ENCODE results near the gene WIPF1. TPM values are rescaled to one million over a fixed set of nuclear protein-coding genes. Genes with fewer than 3 reads are reported as not detected.
A peak's percentile ranks its signal among the peaks of the same experiment; 100 is the strongest.

WIPF1 gene
- total RNA-seq, 1 donor from 2014 or later, result 60.1 TPM

DNA sequence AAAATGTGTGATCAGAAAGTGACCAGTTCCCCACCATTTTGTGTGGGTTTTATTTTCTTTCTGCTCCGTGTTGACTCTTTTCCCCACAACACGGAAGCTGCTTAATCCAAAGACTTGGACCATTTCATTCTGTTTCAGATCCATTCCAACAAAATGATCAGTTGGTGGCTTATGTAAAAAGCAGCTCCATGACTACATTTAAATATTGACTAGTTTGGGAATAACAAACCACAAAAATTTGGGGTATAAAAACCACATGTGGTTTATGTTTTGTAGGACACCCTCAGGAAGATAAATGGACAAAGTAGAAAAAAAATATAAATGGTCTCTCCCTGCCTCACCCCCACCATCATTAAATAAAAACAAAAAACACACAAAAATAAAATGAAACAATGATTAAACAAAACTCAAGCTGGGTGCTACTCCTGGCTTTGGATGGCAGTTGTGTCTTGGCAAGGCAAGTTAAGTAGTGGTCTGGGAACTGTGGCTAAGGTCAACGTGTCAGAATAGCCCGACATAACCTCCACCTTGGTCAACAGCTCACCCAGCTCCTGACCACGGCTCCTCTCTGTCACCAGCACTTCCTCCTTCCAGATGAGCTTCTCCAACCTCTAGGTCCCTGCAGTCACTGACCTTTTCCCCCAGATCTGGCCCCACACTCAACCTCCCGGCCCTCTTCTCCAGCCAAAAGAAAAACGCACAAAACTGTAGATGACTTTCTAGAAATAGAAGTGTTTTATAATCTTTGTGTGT, 12.8 kb upstream of the WIPF1 start:
- TF ChIP-seq, protein P1, sequence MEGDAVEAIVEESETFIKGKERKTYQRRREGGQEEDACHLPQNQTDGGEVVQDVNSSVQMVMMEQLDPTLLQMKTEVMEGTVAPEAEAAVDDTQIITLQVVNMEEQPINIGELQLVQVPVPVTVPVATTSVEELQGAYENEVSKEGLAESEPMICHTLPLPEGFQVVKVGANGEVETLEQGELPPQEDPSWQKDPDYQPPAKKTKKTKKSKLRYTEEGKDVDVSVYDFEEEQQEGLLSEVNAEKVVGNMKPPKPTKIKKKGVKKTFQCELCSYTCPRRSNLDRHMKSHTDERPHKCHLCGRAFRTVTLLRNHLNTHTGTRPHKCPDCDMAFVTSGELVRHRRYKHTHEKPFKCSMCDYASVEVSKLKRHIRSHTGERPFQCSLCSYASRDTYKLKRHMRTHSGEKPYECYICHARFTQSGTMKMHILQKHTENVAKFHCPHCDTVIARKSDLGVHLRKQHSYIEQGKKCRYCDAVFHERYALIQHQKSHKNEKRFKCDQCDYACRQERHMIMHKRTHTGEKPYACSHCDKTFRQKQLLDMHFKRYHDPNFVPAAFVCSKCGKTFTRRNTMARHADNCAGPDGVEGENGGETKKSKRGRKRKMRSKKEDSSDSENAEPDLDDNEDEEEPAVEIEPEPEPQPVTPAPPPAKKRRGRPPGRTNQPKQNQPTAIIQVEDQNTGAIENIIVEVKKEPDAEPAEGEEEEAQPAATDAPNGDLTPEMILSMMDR (IDR thresholded peaks at IDR 0.05), result no peak
- Mint-ChIP-seq H3K27me3 (ENCODE audit: unreplicated experiment) (no peaks in the 10 kb centered on the region), H3K9me3 (ENCODE audit: unreplicated experiment) (no peaks in the 10 kb centered on the region), H3K4me1 (ENCODE audit: unreplicated experiment) (peaks cover 64% of the 10 kb centered on the region), H3K4me3 (ENCODE audit: unreplicated experiment) (no peak overlapping the region), H3K36me3 (ENCODE audit: unreplicated experiment) (peaks cover 5% of the 10 kb centered on the region), H3K27ac (ENCODE audit: unreplicated experiment) (peak overlapping the region; percentile 37)
- no peak for DNase-seq (ENCODE audit: extremely low spot score, unreplicated experiment)

DNA sequence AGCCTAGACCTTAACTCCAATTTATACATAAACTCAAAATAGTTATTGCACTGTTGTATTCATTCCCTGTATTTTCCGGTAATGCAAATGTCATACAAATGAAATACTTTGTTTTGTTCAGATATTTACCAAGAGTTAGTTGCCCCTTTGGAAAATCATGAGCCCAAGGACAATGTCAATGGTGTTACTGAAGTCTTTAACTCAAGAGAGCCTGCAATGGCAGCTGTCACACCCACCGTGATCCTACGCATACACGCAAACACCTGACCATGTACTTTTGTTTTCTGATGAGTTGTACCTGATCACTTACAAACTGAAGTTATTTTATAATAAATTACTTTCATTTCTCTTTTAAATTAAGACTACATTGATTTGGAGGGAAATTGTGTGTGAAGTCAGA, 11.7 kb upstream of the WIPF1 start:
- DNase-seq (ENCODE audit: extremely low spot score, unreplicated experiment), result no peak
- H3K4me1 Mint-ChIP-seq (ENCODE audit: unreplicated experiment), result peaks cover 65% of the 10 kb centered on the region
- no peak overlapping the region for H3K4me3 Mint-ChIP-seq (ENCODE audit: unreplicated experiment)
- TF ChIP-seq, protein P1 (IDR thresholded peaks at IDR 0.05), result no peak
- H3K9me3 Mint-ChIP-seq (ENCODE audit: unreplicated experiment), result no peaks in the 10 kb centered on the region
- peaks cover 5% of the 10 kb centered on the region for H3K36me3 Mint-ChIP-seq (ENCODE audit: unreplicated experiment)
- H3K27me3 Mint-ChIP-seq (ENCODE audit: unreplicated experiment), result no peaks in the 10 kb centered on the region
- no peak overlapping the region for H3K27ac Mint-ChIP-seq (ENCODE audit: unreplicated experiment)

DNA sequence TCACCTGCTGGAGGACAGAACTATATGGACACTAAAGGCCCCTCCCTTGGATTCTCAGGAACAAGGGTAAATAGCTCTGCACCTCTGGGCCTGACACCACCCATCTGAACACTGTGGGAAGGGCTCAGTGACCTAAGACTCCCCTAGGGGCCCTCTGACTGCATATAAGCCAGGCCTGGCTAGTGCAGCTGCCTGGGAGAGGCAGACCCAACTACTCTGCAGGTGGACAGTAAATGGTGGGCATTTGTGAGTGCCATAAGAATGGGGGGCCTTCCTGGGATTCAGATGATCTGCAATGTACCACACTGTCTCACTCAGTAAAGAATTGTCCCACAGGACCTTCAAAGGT, 11.2 kb upstream of the WIPF1 start:
- no peaks in the 10 kb centered on the region for H3K9me3 Mint-ChIP-seq (ENCODE audit: unreplicated experiment)
- no peaks in the 10 kb centered on the region for H3K27me3 Mint-ChIP-seq (ENCODE audit: unreplicated experiment)
- DNase-seq (ENCODE audit: extremely low spot score, unreplicated experiment), result no peak
- peaks cover 3% of the 10 kb centered on the region for H3K36me3 Mint-ChIP-seq (ENCODE audit: unreplicated experiment)
- H3K4me1 Mint-ChIP-seq (ENCODE audit: unreplicated experiment), result peaks cover 61% of the 10 kb centered on the region
- TF ChIP-seq, protein P1 (IDR thresholded peaks at IDR 0.05), result no peak
- H3K27ac Mint-ChIP-seq (ENCODE audit: unreplicated experiment), result no peak overlapping the region
- no peak overlapping the region for H3K4me3 Mint-ChIP-seq (ENCODE audit: unreplicated experiment)

DNA sequence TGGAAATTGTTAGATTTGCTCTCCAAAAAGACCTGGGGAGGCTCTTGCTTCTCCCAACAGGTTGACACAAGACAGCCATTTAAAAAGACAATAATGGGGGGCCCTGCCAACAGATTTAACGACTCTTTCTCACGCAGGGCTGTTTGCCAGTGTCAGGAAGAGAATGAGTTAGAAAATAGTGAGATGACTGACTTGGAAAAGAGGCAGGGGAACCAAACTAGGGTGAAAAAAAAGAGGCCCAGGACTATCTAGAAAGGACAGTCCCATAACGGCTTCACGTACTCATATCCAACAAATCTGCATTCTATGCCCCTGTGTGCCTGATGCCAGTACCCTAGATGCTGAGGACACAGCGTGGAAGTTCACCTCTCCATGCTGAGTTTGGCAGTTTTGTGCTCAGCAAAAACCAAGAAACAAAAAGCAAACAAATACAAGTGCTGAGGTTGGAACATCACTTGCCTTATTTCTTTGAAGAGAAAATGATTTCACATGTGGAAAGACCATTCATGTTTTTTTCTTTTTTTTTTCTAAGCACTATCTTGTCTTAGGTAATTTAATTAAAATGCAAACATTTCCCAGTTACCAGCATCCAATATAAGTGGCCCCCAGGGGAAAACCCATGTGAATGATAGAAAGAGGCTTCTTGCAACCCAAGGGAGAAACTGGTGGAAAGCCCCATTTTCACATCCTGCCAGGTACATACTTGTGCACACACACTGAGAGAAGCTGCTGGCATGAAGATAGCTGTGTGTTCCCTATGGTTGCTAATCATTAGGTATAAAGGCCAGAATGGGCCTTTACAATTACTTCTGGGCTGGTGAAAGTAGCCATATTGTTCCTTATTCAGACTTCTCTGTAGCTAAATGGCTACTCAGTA, 10.6 kb upstream of the WIPF1 start:
- Mint-ChIP-seq H3K27ac (ENCODE audit: unreplicated experiment) (peak overlapping the region; percentile 91), H3K27me3 (ENCODE audit: unreplicated experiment) (no peaks in the 10 kb centered on the region), H3K9me3 (ENCODE audit: unreplicated experiment) (no peaks in the 10 kb centered on the region), H3K4me1 (ENCODE audit: unreplicated experiment) (peaks cover 56% of the 10 kb centered on the region), H3K36me3 (ENCODE audit: unreplicated experiment) (peaks cover 2% of the 10 kb centered on the region), H3K4me3 (ENCODE audit: unreplicated experiment) (no peak overlapping the region)
- TF ChIP-seq, protein P1 (IDR thresholded peaks at IDR 0.05), result no peak
- no peak for DNase-seq (ENCODE audit: extremely low spot score, unreplicated experiment)

DNA sequence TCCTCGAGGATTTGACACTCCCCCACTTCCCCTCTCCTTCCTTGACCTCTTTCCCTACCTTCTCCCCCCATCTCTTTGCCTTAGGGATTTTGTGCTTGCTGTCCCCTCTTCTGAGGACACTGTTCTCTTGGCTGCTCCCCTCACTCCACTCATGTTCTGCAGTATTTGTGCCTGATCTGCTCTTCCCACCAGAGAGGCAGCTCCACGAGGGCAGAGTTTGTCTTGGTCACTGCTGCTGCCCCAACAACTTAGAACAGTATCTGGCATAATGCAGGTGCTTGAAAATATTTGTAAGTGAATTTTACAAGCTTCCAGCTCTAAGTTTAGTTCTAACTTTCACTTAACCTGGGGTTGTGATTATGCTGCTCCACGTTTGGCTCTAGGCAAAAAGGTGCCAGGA, 10.0 kb upstream of the WIPF1 start:
- no peaks in the 10 kb centered on the region for H3K27me3 Mint-ChIP-seq (ENCODE audit: unreplicated experiment)
- H3K36me3 Mint-ChIP-seq (ENCODE audit: unreplicated experiment), result peaks cover 2% of the 10 kb centered on the region
- H3K4me3 Mint-ChIP-seq (ENCODE audit: unreplicated experiment), result no peak overlapping the region
- no peaks in the 10 kb centered on the region for H3K9me3 Mint-ChIP-seq (ENCODE audit: unreplicated experiment)
- peak overlapping the region; percentile 91 for H3K27ac Mint-ChIP-seq (ENCODE audit: unreplicated experiment)
- no peak for DNase-seq (ENCODE audit: extremely low spot score, unreplicated experiment)
- H3K4me1 Mint-ChIP-seq (ENCODE audit: unreplicated experiment), result peaks cover 51% of the 10 kb centered on the region
- TF ChIP-seq, protein P1 (IDR thresholded peaks at IDR 0.05), result no peak

Measured in osteocyte (in vitro differentiated cells).